ENCODE data around the gene RTN4IP1. TPM values are rescaled to one million over a fixed set of nuclear protein-coding genes. Genes with fewer than 3 reads are reported as not detected.

Gene RTN4IP1
- total RNA-seq, 4 donors from 2014 or later, result 2.0 to 5.9 (median 5.8) TPM; not detected in 1

- no peaks in the 10 kb centered on the region for H3K27me3 ChIP-seq
- H3K36me3 ChIP-seq, result no peaks in the 10 kb centered on the region
- no peak overlapping the region for H3K4me3 ChIP-seq
- no peaks in the 10 kb centered on the region for H3K4me1 ChIP-seq
- H3K9me3 ChIP-seq, result no peaks in the 10 kb centered on the region
- DNase-seq, result no peak
- no peak overlapping the region for H3K27ac ChIP-seq
- TF ChIP-seq CTCF (IDR thresholded peaks at IDR 0.05) (no peak), POLR2A (IDR thresholded peaks at IDR 0.05) (no peak)
- intact Hi-C loops (cut with DNase I; ENCODE audit: low total_unique reads), result no loop called here
Measured at GRCh38 chr6:106637051-106637716, 7.9 kb upstream of the RTN4IP1 start.

- Histone ChIP-seq H3K36me3 (no peaks in the 10 kb centered on the region), H3K27ac (no peak overlapping the region), H3K27me3 (no peaks in the 10 kb centered on the region), H3K4me3 (no peak overlapping the region), H3K4me1 (no peaks in the 10 kb centered on the region), H3K9me3 (no peaks in the 10 kb centered on the region)
- DNase-seq, result no peak
- intact Hi-C loops (cut with DNase I; ENCODE audit: low total_unique reads), result no loop called here
- TF ChIP-seq POLR2A (IDR thresholded peaks at IDR 0.05) (no peak), CTCF (IDR thresholded peaks at IDR 0.05) (no peak)
Measured at GRCh38 chr6:106634565-106634964, 5.3 kb upstream of the RTN4IP1 start.

GRCh38 chr6:106631346-106631745, 2.0 kb upstream of the RTN4IP1 start:
- Histone ChIP-seq H3K9me3 (no peaks in the 10 kb centered on the region), H3K36me3 (no peaks in the 10 kb centered on the region), H3K27ac (no peak overlapping the region), H3K4me3 (no peak overlapping the region), H3K27me3 (no peaks in the 10 kb centered on the region), H3K4me1 (no peaks in the 10 kb centered on the region)
- intact Hi-C loops (cut with DNase I; ENCODE audit: low total_unique reads), result no loop called here
- TF ChIP-seq CTCF (IDR thresholded peaks at IDR 0.05), result no peak
- TF ChIP-seq POLR2A (IDR thresholded peaks at IDR 0.05), result no peak
- no peak for DNase-seq

GRCh38 chr6:106630366-106630765, 1.1 kb upstream of the RTN4IP1 start:
- H3K4me3 ChIP-seq, result peak overlapping the region in 1 of 2 donors; percentile 82
- TF ChIP-seq CTCF (IDR thresholded peaks at IDR 0.05) (no peak), POLR2A (IDR thresholded peaks at IDR 0.05) (no peak)
- no peaks in the 10 kb centered on the region for H3K36me3 ChIP-seq
- no peaks in the 10 kb centered on the region for H3K4me1 ChIP-seq
- DNase-seq, result no peak
- no peak overlapping the region for H3K27ac ChIP-seq
- intact Hi-C loops (cut with DNase I; ENCODE audit: low total_unique reads), result no loop called here
- no peaks in the 10 kb centered on the region for H3K9me3 ChIP-seq
- no peaks in the 10 kb centered on the region for H3K27me3 ChIP-seq

- no peak for DNase-seq
- intact Hi-C loops (cut with DNase I; ENCODE audit: low total_unique reads), result no loop called here
- Histone ChIP-seq H3K36me3 (no peaks in the 10 kb centered on the region), H3K27ac (peak overlapping the region; percentile 66 to 73), H3K4me3 (peak overlapping the region; percentile 72 to 82), H3K27me3 (no peaks in the 10 kb centered on the region), H3K9me3 (no peaks in the 10 kb centered on the region), H3K4me1 (no peaks in the 10 kb centered on the region)
- TF ChIP-seq POLR2A (IDR thresholded peaks at IDR 0.05) (no peak), CTCF (IDR thresholded peaks at IDR 0.05) (no peak)
Measured at GRCh38 chr6:106629859-106630163, 513 bp upstream of the RTN4IP1 start.
